Purkinje cell (primary cell): Measurements from ENCODE around the gene CRAT. TPM values are rescaled to one million over a fixed set of nuclear protein-coding genes. Genes with fewer than 3 reads are reported as not detected.

Source experiments
- polyA plus RNA-seq: library from polyadenylated mRNA; unstranded; fragments of >200 nt; fragmentation: Nextera tagmentation; gene quantifications from 2 replicates; pipeline ENCODE4 v1.2.1, GENCODE V29; 2014

The CRAT gene
- polyA plus RNA-seq: 2.7 and 3.8 TPM in 2 replicates

DNA sequence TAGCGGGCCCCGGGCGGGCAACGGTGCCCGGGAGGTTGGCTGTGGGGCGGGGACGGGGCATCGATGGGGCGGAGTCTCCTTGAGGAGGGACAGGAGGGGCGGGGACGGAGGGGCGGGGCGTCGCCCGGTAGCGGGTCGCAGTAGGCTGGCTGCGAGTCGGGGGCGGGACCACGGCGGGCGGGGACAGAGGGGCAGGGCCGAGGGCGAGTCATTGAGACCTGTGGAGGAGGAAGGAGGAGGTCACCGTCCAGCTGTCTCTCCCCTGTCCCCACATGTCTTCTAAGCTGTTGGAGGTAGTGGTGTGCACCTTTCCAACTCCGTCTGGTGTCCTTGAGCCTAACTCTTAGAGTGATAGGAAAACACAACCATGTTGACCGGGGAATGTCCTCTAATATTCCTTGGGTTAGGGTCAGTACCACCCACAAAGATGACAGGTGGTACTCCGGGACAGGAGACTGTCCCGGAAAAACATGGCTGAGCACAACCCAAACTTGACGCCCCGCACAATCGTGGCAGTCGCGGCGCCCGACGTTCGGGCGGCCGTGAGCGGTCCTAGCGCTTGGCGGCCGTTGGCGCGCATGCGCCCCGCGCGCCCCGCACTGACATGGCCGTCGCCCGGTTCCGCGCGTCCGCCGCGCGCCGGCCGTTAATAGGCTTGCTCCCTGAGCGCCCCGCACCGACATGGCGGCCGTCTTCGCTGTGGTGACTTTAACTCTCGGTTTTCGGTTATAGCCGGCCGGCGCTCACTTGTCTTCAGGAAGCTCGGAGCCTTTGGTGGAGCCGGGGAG, at the start of gene CRAT, which contains the start of gene PTPA:
Gene CRAT (minus strand): TSS at position 54 of the 788 bp plus-strand sequence. CDS start 284 bp downstream, outside the sequence.
Gene PTPA (plus strand): TSS at position 676 of the 788 bp plus-strand sequence. CDS start 186 bp downstream, outside the sequence.

GRCh38 chr9:129080601-129081387, 29.8 kb downstream of the CRAT start, which contains the start of gene DOLPP1:
Gene DOLPP1 (plus strand): TSS chr9:129081111. CDS start chr9:129081132, 21 bp downstream.

Other genes starting within 250 kb of the CRAT start
- 12.4 and 14.1 TPM in 2 replicates for gene KYAT1, start 228.8 kb downstream of the CRAT start, polyA plus RNA-seq
- 10.3 and 11.2 TPM in 2 replicates for gene LRRC8A, start 228.7 kb downstream of the CRAT start, polyA plus RNA-seq
- 4.6 TPM in 1 of 2 replicates, not detected in the other for gene PHYHD1, start 189.8 kb downstream of the CRAT start, polyA plus RNA-seq
- gene DOLK, start 163.2 kb downstream of the CRAT start, polyA plus RNA-seq: 16.7 and 20.3 TPM in 2 replicates
- 8.6 and 11.3 TPM in 2 replicates for gene NUP188, start 163.1 kb downstream of the CRAT start, polyA plus RNA-seq
- gene SH3GLB2, start 82.5 kb downstream of the CRAT start, polyA plus RNA-seq: 1.6 and 3.5 TPM in 2 replicates
- 3.1 TPM in 2 replicates for gene MIGA2, start 74.2 kb downstream of the CRAT start, polyA plus RNA-seq
- gene DOLPP1, start 29.7 kb downstream of the CRAT start, polyA plus RNA-seq: 12.8 and 19.5 TPM in 2 replicates
- gene PTPA, start 622 bp upstream of the CRAT start, polyA plus RNA-seq: 13.9 and 22.8 TPM in 2 replicates
- 0.17 and 0.89 TPM in 2 replicates for gene IER5L, start 67.5 kb upstream of the CRAT start, polyA plus RNA-seq